HL-60 (cell line): ENCODE data around the gene PLA2G4B.

Experiments
- DNase-seq, 2 experiments: peaks; one replicate each; pipeline ENCODE4 v3.0.0-alpha.2; 2010 to 2020; ENCODE audit warnings: low read depth in 1 of 2, low spot score in 1 of 2
- H3K27ac ChIP-seq: fragments of 250-450 bp; sonication (Bioruptor Pico); replicated peaks from 2 replicates; pipeline ENCODE4 v1.5.1; 2020; ENCODE audit warnings: mild to moderate bottlenecking, moderate library complexity
- H3K27me3 ChIP-seq: fragments of 250-450 bp; sonication (Bioruptor Pico); 2 replicates; pipeline ENCODE4 v1.5.1; 2021; ENCODE audit warnings: mild to moderate bottlenecking, moderate library complexity; ENCODE audit not compliant: insufficient read depth, poor library complexity, severe bottlenecking
- H3K4me3 ChIP-seq: replicated peaks from 2 replicates; pipeline ENCODE4 v1.5.1; 2011; ENCODE audit warnings: mild to moderate bottlenecking, control low read depth, low read length; ENCODE audit not compliant: insufficient read depth
- CTCF ChIP-seq: IDR thresholded peaks from one replicate; pipeline ENCODE4 v1.5.1; 2011; ENCODE audit warnings: low read length, control low read depth, inconsistent platforms; ENCODE audit not compliant: insufficient read depth
- GABPA ChIP-seq: IDR thresholded peaks from 2 replicates; pipeline ENCODE4 v1.6.1; 2012; ENCODE audit warnings: low read depth
- POLR2AphosphoS5 ChIP-seq: IDR thresholded peaks from 2 replicates; pipeline ENCODE4 v1.6.1; 2012; ENCODE audit warnings: low read depth
- REST ChIP-seq: IDR thresholded peaks from 2 replicates; pipeline ENCODE4 v1.6.1; 2012; ENCODE audit warnings: low read depth; ENCODE audit not compliant: insufficient replicate concordance
- SPI1 ChIP-seq: IDR thresholded peaks from 2 replicates; pipeline ENCODE4 v1.6.1; 2012; ENCODE audit warnings: low read depth, mild to moderate bottlenecking, borderline replicate concordance

Gene PLA2G4B

GRCh38 chr15:41792000-41792637 is 46.5 kb upstream of the PLA2G4B start:
- Histone ChIP-seq H3K27ac (no peak overlapping the region), H3K4me3 (no peak overlapping the region), H3K27me3 (no peaks in the 10 kb centered on the region)
- no peak for DNase-seq
- no peak for TF ChIP-seq CTCF
- no peak for TF ChIP-seq GABPA
- no peak for TF ChIP-seq SPI1
- TF ChIP-seq REST = no peak
- no peak for TF ChIP-seq POLR2AphosphoS5

GRCh38 chr15:41794081-41794480 is 44.6 kb upstream of the PLA2G4B start:
- DNase-seq = no peak
- H3K27me3 ChIP-seq = no peaks in the 10 kb centered on the region
- H3K4me3 ChIP-seq = no peak overlapping the region
- no peak for TF ChIP-seq REST
- TF ChIP-seq CTCF = no peak
- TF ChIP-seq SPI1 = no peak
- no peak for TF ChIP-seq POLR2AphosphoS5
- no peak for TF ChIP-seq GABPA
- no peak overlapping the region for H3K27ac ChIP-seq

GRCh38 chr15:41795996-41796856 is 42.4 kb upstream of the PLA2G4B start:
- H3K27ac ChIP-seq = no peak overlapping the region
- no peak overlapping the region for H3K4me3 ChIP-seq
- TF ChIP-seq GABPA = no peak
- no peak for TF ChIP-seq CTCF
- no peak for TF ChIP-seq REST
- TF ChIP-seq POLR2AphosphoS5 = no peak
- TF ChIP-seq SPI1 = no peak
- DNase-seq = no peak
- H3K27me3 ChIP-seq = no peaks in the 10 kb centered on the region
